WTC11 (cell line): ENCODE results near the gene ELOVL5. TPM values are rescaled to one million over a fixed set of nuclear protein-coding genes. Genes with fewer than 3 reads are reported as not detected.

Experiments used
- ATAC-seq: fragments of 200-7000 bp; cut with Tn5 transposase; 2 replicates; pipeline ENCODE4 v1.10.0; 2021; ENCODE audit warnings: mild to moderate bottlenecking, moderate library complexity
- CTCF ChIA-PET: fragments of 300-600 bp; sonication (Branson Sonifier 250); formaldehyde crosslinking; loops from one replicate; lab custom pipeline; 2021; ENCODE audit warnings: antibody characterized with exemption; lab: Charles Lee
- POLR2A ChIA-PET: fragments of 350-600 bp; sonication (Branson Sonifier 250); formaldehyde crosslinking; loops from one replicate; lab custom pipeline; 2021; ENCODE audit warnings: antibody characterized with exemption; lab: Charles Lee
- DNase-seq: peaks from one replicate; pipeline ENCODE4 v3.0.0; 2021; ENCODE audit warnings: low spot score
- H3K27ac Mint-ChIP-seq: 2 replicates; pipeline ENCODE4 v1.8.0; 2021; ENCODE audit warnings: mixed read lengths
- H3K27me3 Mint-ChIP-seq: 2 replicates; pipeline ENCODE4 v1.8.0; 2021; ENCODE audit warnings: low read depth, mild to moderate bottlenecking, moderate library complexity, mixed read lengths
- H3K36me3 Mint-ChIP-seq: 2 replicates; pipeline ENCODE4 v1.8.0; 2021; ENCODE audit warnings: mixed read lengths
- H3K4me1 Mint-ChIP-seq: 2 replicates; pipeline ENCODE4 v1.8.0; 2022; ENCODE audit warnings: mixed read lengths
- H3K4me3 Mint-ChIP-seq: 2 replicates; pipeline ENCODE4 v1.8.0; 2021; ENCODE audit warnings: mild to moderate bottlenecking, moderate library complexity, mixed read lengths
- H3K9me3 Mint-ChIP-seq: 2 replicates; pipeline ENCODE4 v1.8.0; 2021; ENCODE audit warnings: mixed read lengths
- ESRRA ChIP-seq: sonication (generic); formaldehyde crosslinking; IDR thresholded peaks from 2 replicates; pipeline ENCODE4 v1.8.1; 2022; ENCODE audit warnings: mild to moderate bottlenecking, missing genetic modification reagents, borderline replicate concordance
- HMGA2 ChIP-seq: fragments of 250-450 bp; sonication (Bioruptor Pico); IDR thresholded peaks from 2 replicates; pipeline ENCODE4 v1.4.0; 2021; ENCODE audit warnings: mild to moderate bottlenecking, moderate library complexity
- JUN ChIP-seq: sonication (generic); formaldehyde crosslinking; IDR thresholded peaks from 2 replicates; pipeline ENCODE4 v1.8.0; 2023; ENCODE audit warnings: mild to moderate bottlenecking, missing genetic modification reagents
- KAT7 ChIP-seq: sonication (generic); formaldehyde crosslinking; IDR thresholded peaks from 2 replicates; pipeline ENCODE4 v1.8.1; 2023; ENCODE audit warnings: missing genetic modification reagents, mild to moderate bottlenecking, borderline replicate concordance
- MYBL2 ChIP-seq: sonication (generic); formaldehyde crosslinking; IDR thresholded peaks from 2 replicates; pipeline ENCODE4 v1.8.1; 2023; ENCODE audit warnings: mild to moderate bottlenecking, moderate library complexity, missing genetic modification reagents
- NFE2L1 ChIP-seq: sonication (generic); formaldehyde crosslinking; IDR thresholded peaks from 2 replicates; pipeline ENCODE4 v1.8.1; 2023; ENCODE audit warnings: missing genetic modification reagents
- NR3C1 ChIP-seq: sonication (generic); formaldehyde crosslinking; conservative IDR thresholded peaks from 2 replicates; pipeline ENCODE4 v1.8.1; 2023; ENCODE audit warnings: low read depth, mild to moderate bottlenecking, missing genetic modification reagents
- TEAD4 ChIP-seq: sonication (generic); formaldehyde crosslinking; IDR thresholded peaks from 2 replicates; pipeline ENCODE4 v1.8.0; 2022; ENCODE audit warnings: mild to moderate bottlenecking, missing genetic modification reagents
- TP53 ChIP-seq: sonication (generic); formaldehyde crosslinking; IDR thresholded peaks from 2 replicates; pipeline ENCODE4 v1.8.1; 2023; ENCODE audit warnings: mild to moderate bottlenecking, missing genetic modification reagents
- ZNF423 ChIP-seq: fragments of 250-450 bp; sonication (Bioruptor Pico); IDR thresholded peaks from 2 replicates; pipeline ENCODE4 v2.1.2; 2022; ENCODE audit warnings: mild to moderate bottlenecking, moderate library complexity
- total RNA-seq: library from RNA; stranded (reverse); gene quantifications from 3 replicates; pipeline ENCODE4 v1.2.3, GENCODE V29; 2021
- TF ChIP-seq, protein P1 (sequence below): sonication (generic); formaldehyde crosslinking; IDR thresholded peaks from 2 replicates; pipeline ENCODE4 v1.8.1; 2023; ENCODE audit warnings: mild to moderate bottlenecking, missing genetic modification reagents
- TF ChIP-seq, protein P2 (sequence below): sonication (generic); formaldehyde crosslinking; IDR thresholded peaks from 2 replicates; pipeline ENCODE4 v1.8.0; 2022; ENCODE audit warnings: mild to moderate bottlenecking, missing genetic modification reagents
- TF ChIP-seq, protein P3 (sequence below): fragments of 250-450 bp; sonication (Bioruptor Pico); IDR thresholded peaks from 2 replicates; pipeline ENCODE4 v1.9.0; 2021; ENCODE audit warnings: mild to moderate bottlenecking
- TF ChIP-seq, protein P4 (sequence below): fragments of 250-450 bp; sonication (Bioruptor Pico); IDR thresholded peaks from 2 replicates; pipeline ENCODE4 v1.9.0; 2021; ENCODE audit warnings: mild to moderate bottlenecking
- TF ChIP-seq, protein P5 (sequence below): sonication (generic); formaldehyde crosslinking; IDR thresholded peaks from 2 replicates; pipeline ENCODE4 v1.8.1; 2022; ENCODE audit warnings: mild to moderate bottlenecking, moderate library complexity, missing genetic modification reagents
- TF ChIP-seq, protein P6 (sequence below): fragments of 250-450 bp; sonication (Bioruptor Pico); IDR thresholded peaks from 2 replicates; pipeline ENCODE4 v1.9.0; 2021; ENCODE audit warnings: moderate library complexity, mild to moderate bottlenecking, inconsistent platforms, borderline replicate concordance
- TF ChIP-seq, protein P7 (sequence below): sonication (generic); formaldehyde crosslinking; IDR thresholded peaks from 2 replicates; pipeline ENCODE4 v1.8.1; 2023; ENCODE audit warnings: mild to moderate bottlenecking, missing genetic modification reagents, moderate library complexity
- TF ChIP-seq, protein P8 (sequence below): sonication (generic); formaldehyde crosslinking; IDR thresholded peaks from 2 replicates; pipeline ENCODE4 v1.8.0; 2023; ENCODE audit warnings: missing genetic modification reagents, mild to moderate bottlenecking, borderline replicate concordance
- TF ChIP-seq, protein P9 (sequence below): sonication (generic); formaldehyde crosslinking; IDR thresholded peaks from 2 replicates; pipeline ENCODE4 v1.8.0; 2022; ENCODE audit warnings: mild to moderate bottlenecking, missing genetic modification reagents

The ELOVL5 gene
- total RNA-seq, 1 experiment from 2014 or later: 122 TPM

DNA sequence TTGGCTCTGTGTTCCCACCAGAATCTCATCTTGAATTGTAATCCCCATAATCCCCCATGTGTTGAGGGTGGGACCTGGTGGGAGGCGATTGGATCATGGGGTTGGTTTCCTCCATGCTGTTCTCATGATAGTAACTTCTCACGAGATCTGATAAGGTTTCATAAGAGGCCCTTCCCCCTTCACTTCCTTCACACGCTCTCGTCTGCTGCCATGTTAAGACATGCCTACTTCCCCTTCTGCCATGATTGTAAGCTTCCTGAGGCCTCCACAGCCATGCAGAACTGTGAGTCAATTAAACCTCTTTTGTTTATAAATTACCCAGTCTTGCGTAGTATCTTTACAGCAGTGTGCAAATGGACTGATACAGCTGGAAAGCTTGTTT, 90.0 kb downstream of the ELOVL5 start:
- POLR2A ChIA-PET: no interaction called here
- H3K4me3 Mint-ChIP-seq: no peak overlapping the region
- TF ChIP-seq, protein P1, sequence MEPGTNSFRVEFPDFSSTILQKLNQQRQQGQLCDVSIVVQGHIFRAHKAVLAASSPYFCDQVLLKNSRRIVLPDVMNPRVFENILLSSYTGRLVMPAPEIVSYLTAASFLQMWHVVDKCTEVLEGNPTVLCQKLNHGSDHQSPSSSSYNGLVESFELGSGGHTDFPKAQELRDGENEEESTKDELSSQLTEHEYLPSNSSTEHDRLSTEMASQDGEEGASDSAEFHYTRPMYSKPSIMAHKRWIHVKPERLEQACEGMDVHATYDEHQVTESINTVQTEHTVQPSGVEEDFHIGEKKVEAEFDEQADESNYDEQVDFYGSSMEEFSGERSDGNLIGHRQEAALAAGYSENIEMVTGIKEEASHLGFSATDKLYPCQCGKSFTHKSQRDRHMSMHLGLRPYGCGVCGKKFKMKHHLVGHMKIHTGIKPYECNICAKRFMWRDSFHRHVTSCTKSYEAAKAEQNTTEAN: no peak
- TF ChIP-seq ESRRA (no peak), TEAD4 (no peak)
- no peak for DNase-seq
- H3K4me1 Mint-ChIP-seq: no peaks in the 10 kb centered on the region
- H3K9me3 Mint-ChIP-seq: no peaks in the 10 kb centered on the region; the same call in 1 of the 2 replicates
- peak overlapping the region; percentile 56; the same call in 1 of the 2 replicates for H3K27ac Mint-ChIP-seq
- CTCF ChIA-PET: interaction anchor here (0.7 to 1.0 kb wide), 3 partner anchors 52 to 178 kb away, joined by 3 read pairs; no protein-coding TSS in a partner anchor
- no peaks in the 10 kb centered on the region for H3K27me3 Mint-ChIP-seq
- ATAC-seq: no peak
- H3K36me3 Mint-ChIP-seq: peaks cover 38% of the 10 kb centered on the region

DNA sequence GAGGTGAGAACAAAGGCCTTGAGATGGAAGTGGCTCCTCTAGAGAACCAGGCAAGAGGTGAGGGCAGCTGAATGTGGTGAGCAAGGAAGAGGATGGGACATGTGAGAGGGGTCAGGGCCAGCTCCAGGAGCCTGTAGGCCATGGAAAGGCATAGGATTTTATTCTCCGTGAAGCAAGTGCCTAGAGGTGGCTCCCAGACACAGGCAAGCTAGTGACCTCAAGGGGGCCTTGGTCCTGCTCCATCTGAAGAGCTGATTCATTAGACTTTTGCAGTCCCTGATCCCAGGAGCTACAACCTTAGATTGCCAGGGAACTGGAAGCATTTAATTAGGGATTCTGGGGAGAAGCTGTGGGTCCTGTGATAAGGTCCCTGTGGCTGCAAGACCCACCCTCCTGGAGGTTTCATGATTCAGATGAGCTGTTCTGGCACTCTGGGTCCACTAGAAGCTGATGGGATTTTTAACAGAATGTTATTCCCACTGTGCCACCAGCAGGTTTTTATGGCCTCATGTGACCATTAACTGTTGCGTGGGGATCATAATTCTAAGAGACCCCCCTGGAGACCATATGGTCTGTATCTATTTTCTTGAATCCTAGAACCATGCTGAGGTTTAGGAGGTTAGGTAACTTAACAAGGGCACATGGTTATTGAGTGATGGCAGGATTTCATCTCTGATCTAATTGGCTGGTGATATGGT, 90.5 kb downstream of the ELOVL5 start:
- Mint-ChIP-seq H3K4me3 (no peak overlapping the region), H3K9me3 (no peaks in the 10 kb centered on the region; the same call in 1 of the 2 replicates), H3K27ac (peak overlapping the region; percentile 41), H3K4me1 (no peaks in the 10 kb centered on the region), H3K27me3 (no peaks in the 10 kb centered on the region), H3K36me3 (peaks cover 37% of the 10 kb centered on the region)
- ChIA-PET CTCF (interaction anchor here (0.7 to 1.0 kb wide), 4 partner anchors 26 to 179 kb away, joined by 3 read pairs; no protein-coding TSS in a partner anchor), POLR2A (no interaction called here)
- DNase-seq (no peak), ATAC-seq (peak; percentile 80)
- no peak for TF ChIP-seq TP53 (CRISPR knock-in tag)
- TF ChIP-seq KAT7: no peak
- TF ChIP-seq, protein P2, sequence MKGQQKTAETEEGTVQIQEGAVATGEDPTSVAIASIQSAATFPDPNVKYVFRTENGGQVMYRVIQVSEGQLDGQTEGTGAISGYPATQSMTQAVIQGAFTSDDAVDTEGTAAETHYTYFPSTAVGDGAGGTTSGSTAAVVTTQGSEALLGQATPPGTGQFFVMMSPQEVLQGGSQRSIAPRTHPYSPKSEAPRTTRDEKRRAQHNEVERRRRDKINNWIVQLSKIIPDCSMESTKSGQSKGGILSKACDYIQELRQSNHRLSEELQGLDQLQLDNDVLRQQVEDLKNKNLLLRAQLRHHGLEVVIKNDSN: no peak
- TF ChIP-seq, protein P3, sequence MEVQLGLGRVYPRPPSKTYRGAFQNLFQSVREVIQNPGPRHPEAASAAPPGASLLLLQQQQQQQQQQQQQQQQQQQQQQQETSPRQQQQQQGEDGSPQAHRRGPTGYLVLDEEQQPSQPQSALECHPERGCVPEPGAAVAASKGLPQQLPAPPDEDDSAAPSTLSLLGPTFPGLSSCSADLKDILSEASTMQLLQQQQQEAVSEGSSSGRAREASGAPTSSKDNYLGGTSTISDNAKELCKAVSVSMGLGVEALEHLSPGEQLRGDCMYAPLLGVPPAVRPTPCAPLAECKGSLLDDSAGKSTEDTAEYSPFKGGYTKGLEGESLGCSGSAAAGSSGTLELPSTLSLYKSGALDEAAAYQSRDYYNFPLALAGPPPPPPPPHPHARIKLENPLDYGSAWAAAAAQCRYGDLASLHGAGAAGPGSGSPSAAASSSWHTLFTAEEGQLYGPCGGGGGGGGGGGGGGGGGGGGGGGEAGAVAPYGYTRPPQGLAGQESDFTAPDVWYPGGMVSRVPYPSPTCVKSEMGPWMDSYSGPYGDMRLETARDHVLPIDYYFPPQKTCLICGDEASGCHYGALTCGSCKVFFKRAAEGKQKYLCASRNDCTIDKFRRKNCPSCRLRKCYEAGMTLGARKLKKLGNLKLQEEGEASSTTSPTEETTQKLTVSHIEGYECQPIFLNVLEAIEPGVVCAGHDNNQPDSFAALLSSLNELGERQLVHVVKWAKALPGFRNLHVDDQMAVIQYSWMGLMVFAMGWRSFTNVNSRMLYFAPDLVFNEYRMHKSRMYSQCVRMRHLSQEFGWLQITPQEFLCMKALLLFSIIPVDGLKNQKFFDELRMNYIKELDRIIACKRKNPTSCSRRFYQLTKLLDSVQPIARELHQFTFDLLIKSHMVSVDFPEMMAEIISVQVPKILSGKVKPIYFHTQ: no peak
- no peak for TF ChIP-seq JUN (CRISPR knock-in tag)
- no peak for TF ChIP-seq ZNF423 (CRISPR knock-in tag)
- no peak for TF ChIP-seq NR3C1 (CRISPR knock-in tag)
- no peak for TF ChIP-seq HMGA2 (CRISPR knock-in tag)
- TF ChIP-seq, protein P4, sequence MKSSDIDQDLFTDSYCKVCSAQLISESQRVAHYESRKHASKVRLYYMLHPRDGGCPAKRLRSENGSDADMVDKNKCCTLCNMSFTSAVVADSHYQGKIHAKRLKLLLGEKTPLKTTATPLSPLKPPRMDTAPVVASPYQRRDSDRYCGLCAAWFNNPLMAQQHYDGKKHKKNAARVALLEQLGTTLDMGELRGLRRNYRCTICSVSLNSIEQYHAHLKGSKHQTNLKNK (CRISPR knock-in tag): no peak
- TF ChIP-seq, protein P5, sequence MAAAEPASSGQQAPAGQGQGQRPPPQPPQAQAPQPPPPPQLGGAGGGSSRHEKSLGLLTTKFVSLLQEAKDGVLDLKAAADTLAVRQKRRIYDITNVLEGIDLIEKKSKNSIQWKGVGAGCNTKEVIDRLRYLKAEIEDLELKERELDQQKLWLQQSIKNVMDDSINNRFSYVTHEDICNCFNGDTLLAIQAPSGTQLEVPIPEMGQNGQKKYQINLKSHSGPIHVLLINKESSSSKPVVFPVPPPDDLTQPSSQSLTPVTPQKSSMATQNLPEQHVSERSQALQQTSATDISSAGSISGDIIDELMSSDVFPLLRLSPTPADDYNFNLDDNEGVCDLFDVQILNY: no peak
- TF ChIP-seq, protein P6, sequence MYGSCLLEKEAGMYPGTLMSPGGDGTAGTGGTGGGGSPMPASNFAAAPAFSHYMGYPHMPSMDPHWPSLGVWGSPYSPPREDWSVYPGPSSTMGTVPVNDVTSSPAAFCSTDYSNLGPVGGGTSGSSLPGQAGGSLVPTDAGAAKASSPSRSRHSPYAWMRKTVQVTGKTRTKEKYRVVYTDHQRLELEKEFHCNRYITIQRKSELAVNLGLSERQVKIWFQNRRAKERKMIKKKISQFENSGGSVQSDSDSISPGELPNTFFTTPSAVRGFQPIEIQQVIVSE (CRISPR knock-in tag): no peak
- TF ChIP-seq, protein P7, sequence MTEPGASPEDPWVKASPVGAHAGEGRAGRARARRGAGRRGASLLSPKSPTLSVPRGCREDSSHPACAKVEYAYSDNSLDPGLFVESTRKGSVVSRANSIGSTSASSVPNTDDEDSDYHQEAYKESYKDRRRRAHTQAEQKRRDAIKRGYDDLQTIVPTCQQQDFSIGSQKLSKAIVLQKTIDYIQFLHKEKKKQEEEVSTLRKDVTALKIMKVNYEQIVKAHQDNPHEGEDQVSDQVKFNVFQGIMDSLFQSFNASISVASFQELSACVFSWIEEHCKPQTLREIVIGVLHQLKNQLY (CRISPR knock-in tag): no peak
- TF ChIP-seq, protein P8, sequence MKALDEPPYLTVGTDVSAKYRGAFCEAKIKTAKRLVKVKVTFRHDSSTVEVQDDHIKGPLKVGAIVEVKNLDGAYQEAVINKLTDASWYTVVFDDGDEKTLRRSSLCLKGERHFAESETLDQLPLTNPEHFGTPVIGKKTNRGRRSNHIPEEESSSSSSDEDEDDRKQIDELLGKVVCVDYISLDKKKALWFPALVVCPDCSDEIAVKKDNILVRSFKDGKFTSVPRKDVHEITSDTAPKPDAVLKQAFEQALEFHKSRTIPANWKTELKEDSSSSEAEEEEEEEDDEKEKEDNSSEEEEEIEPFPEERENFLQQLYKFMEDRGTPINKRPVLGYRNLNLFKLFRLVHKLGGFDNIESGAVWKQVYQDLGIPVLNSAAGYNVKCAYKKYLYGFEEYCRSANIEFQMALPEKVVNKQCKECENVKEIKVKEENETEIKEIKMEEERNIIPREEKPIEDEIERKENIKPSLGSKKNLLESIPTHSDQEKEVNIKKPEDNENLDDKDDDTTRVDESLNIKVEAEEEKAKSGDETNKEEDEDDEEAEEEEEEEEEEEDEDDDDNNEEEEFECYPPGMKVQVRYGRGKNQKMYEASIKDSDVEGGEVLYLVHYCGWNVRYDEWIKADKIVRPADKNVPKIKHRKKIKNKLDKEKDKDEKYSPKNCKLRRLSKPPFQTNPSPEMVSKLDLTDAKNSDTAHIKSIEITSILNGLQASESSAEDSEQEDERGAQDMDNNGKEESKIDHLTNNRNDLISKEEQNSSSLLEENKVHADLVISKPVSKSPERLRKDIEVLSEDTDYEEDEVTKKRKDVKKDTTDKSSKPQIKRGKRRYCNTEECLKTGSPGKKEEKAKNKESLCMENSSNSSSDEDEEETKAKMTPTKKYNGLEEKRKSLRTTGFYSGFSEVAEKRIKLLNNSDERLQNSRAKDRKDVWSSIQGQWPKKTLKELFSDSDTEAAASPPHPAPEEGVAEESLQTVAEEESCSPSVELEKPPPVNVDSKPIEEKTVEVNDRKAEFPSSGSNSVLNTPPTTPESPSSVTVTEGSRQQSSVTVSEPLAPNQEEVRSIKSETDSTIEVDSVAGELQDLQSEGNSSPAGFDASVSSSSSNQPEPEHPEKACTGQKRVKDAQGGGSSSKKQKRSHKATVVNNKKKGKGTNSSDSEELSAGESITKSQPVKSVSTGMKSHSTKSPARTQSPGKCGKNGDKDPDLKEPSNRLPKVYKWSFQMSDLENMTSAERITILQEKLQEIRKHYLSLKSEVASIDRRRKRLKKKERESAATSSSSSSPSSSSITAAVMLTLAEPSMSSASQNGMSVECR (CRISPR knock-in tag): no peak
- TF ChIP-seq TEAD4: no peak
- TF ChIP-seq NFE2L1 (CRISPR knock-in tag): no peak
- TF ChIP-seq, protein P1: no peak
- TF ChIP-seq MYBL2 (CRISPR knock-in tag): no peak
- TF ChIP-seq, protein P9, sequence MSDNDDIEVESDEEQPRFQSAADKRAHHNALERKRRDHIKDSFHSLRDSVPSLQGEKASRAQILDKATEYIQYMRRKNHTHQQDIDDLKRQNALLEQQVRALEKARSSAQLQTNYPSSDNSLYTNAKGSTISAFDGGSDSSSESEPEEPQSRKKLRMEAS (CRISPR knock-in tag): no peak
